NCI-H2196 (cell line): ENCODE measurements around the gene ARHGDIG.
"Not testable (repeated sequence)": the region's sequence is repeated elsewhere in the genome, so short reads cannot be mapped to it uniquely, and the experiment has no call there.

Experiments used
- DNase-seq: peaks from one replicate; lab custom pipeline; 2025; ENCODE audit not compliant: unreplicated experiment; lab: John Stamatoyannopoulos, UW

The ARHGDIG gene

DNA sequence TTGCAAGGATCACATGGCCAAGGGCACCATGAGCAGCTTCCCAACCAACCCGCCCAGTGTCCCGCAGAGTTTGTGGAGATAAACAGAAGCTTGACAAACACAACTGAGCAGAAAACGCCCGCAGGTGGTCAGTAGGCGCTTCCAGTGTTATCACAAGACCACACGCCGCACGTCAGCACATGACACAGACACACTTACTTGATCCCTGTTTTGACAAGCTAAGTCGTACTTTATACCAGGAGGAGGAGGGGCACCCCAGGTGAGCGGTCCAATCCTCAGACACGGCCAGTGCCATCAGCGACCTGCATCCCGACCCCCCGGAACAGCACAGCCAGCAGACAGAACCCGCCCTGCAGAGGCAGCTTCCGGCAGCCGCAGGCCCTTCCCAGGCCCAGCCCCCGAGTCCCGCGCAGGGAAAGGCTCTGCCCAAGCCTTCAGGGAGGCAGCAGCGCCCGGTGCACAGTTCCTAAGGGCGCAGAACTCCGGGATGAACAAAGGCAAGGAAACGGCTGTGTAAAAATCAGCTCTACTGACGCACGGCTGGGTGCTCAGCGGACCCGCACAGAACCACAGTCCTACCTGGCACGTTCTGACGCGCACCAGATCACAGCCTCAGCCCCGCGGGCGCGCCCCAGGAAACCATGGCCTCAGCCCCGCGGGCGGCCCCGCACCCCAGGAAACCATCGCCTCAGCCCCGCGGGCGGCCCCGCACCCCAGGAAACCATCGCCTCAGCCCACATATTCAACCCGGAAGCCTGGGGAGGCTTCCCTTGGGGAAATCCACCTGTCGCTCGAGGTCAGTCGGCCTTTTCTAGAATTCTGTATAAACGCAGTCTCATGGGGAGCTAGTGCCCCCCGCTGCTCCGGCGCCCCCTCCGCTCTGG lies 44.3 kb downstream of the ARHGDIG start:
- no peak for DNase-seq

- no peak for DNase-seq
Observed at GRCh38 chr16:325375-326145, 45.2 kb downstream of the ARHGDIG start.

DNA sequence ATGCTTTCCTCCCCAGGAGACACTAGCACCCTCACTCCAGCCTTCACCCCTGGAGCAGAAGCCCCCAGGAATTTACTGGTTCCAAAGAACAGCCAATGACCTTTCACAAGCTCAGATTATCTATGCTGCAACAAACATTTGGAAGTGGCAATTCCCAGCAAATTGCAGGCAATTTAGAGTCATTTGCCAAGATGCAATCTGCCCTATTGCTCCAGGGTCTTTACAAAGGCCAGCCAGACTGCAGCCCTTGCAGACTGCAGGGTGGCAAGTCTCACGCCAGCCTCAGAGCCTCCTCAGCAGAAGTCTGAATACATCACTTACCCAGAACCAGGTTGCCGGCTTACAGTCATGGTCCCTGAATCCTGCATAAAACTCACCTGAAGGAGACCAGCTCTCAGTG lies 50.4 kb downstream of the ARHGDIG start:
- DNase-seq = no peak

GRCh38 chr16:331181-331814 lies 50.9 kb downstream of the ARHGDIG start:
- DNase-seq = not testable (repeated sequence)
